ENCODE data around the gene AHI1. TPM values are rescaled to one million over a fixed set of nuclear protein-coding genes. Genes with fewer than 3 reads are reported as not detected.

AHI1 gene
- total RNA-seq, 1 donor: 29.8 TPM

DNA sequence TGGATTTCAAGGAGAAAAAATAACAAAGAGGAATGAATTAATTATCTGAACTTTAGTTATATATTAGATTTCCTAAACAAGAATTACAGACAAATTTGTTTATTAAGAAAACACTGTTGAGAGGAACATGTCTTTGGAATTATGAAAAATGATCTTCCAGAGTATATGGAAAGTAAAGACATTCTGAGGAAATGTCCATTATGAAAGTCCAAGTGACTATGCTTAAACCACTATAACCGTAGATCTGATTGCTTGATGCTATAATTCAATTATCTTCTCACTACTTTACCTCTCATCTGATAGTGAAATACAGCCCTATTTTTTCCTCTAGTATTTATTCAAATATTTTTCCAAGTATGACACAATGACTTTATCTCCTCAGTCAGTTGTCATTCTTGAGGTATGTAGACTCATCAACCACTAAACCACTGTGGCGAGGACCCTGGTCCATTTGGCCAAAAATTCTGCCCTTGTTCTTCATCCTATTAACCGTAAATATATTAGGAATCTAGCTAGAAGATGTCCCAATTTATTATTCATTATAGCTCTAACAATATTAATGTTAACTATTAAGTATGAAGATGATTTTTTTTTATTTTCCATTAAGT is 37.3 kb upstream of the AHI1 start:
- DNase-seq (ENCODE audit: low read depth): no peak
- TF ChIP-seq, protein P1, sequence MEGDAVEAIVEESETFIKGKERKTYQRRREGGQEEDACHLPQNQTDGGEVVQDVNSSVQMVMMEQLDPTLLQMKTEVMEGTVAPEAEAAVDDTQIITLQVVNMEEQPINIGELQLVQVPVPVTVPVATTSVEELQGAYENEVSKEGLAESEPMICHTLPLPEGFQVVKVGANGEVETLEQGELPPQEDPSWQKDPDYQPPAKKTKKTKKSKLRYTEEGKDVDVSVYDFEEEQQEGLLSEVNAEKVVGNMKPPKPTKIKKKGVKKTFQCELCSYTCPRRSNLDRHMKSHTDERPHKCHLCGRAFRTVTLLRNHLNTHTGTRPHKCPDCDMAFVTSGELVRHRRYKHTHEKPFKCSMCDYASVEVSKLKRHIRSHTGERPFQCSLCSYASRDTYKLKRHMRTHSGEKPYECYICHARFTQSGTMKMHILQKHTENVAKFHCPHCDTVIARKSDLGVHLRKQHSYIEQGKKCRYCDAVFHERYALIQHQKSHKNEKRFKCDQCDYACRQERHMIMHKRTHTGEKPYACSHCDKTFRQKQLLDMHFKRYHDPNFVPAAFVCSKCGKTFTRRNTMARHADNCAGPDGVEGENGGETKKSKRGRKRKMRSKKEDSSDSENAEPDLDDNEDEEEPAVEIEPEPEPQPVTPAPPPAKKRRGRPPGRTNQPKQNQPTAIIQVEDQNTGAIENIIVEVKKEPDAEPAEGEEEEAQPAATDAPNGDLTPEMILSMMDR (IDR thresholded peaks at IDR 0.05; ENCODE audit: insufficient read depth, low read depth, low read length): no peak
- H3K4me3 ChIP-seq (ENCODE audit: low read depth, low read length): no peak overlapping the region

DNA sequence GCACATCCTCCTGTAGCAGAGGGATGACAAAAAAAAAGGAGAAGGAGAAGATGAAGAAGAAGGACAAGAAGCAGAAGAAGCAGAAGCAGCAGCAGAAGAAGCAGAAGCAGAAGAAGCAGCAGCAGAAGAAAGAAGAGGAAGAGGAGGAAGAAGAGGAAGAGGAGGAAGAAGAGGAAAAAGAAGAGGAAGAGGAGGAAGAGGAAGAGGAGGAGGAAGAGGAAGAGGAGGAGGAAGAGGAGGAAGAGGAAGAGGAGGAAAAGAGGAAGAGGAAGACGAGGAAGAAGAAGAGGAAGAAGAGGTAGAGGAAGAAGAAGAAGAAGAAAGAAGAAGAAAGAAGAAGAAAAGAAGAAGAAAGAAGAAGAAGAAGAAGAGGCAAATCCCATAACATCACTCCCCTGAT is 35.0 kb upstream of the AHI1 start:
- TF ChIP-seq, protein P1 (IDR thresholded peaks at IDR 0.05; ENCODE audit: insufficient read depth, low read depth, low read length): no peak
- H3K4me3 ChIP-seq (ENCODE audit: low read depth, low read length): no peak overlapping the region
- no peak for DNase-seq (ENCODE audit: low read depth)

DNA sequence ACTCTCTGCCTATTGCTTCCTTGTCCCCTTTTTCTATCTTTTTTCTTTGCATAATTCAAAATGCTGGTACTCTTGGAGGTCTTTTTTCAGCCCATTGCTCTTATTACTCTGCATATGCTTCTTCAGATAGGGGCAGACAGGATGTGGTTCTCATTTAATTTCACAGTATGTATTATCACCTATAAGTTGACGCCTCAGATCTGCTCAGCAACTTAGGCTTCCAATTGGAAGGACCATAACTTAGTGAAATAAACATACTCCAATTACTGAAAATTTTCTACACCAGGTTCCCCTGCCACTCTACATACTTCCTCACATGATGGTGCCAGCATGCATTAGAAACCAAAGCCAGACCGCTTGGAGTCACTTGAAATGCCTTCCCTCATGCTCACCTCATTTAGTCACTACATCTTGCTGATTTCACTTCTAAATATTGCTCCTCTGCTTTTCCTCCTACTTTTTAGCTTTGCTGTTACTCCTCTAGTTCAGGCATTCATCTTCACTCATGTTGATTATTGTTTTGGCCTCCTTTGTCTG is 34.5 kb upstream of the AHI1 start:
- no peak for DNase-seq (ENCODE audit: low read depth)
- TF ChIP-seq, protein P1 (IDR thresholded peaks at IDR 0.05; ENCODE audit: insufficient read depth, low read depth, low read length): no peak
- H3K4me3 ChIP-seq (ENCODE audit: low read depth, low read length): no peak overlapping the region

DNA sequence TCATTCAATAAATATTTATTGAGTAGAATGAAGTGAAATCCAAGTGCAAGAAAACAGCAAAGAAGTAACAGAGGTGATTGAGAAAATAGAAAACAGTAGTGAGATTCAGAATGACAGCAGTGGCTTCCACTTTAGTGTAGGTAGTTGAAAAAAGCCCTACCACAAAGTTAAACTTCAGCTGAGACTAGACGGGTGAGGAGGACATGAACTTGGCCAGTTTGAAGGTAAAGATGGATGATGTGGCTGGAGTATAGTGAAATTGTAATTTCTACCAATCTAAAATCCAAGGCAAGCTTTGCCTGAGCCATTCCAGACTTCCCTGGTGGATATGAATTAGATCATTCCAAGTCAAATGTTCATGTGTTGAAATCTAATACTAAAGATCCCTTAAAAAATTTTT is 32.6 kb upstream of the AHI1 start:
- H3K4me3 ChIP-seq (ENCODE audit: low read depth, low read length): no peak overlapping the region
- TF ChIP-seq, protein P1 (IDR thresholded peaks at IDR 0.05; ENCODE audit: insufficient read depth, low read depth, low read length): no peak
- DNase-seq (ENCODE audit: low read depth): no peak

DNA sequence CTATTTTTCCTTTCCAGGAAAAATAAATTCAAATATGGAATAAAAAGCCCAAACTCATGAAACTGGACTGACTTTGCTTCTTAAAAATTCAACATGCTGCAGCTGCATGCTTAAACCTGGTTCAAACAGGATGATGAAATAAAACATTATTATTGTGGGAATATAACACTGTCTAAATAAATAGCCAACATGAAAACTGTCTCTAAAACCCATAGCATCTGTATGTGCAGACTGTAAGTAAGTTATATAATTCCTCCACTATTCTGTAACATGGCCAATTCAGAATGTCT is 30.4 kb upstream of the AHI1 start:
- TF ChIP-seq, protein P1 (IDR thresholded peaks at IDR 0.05; ENCODE audit: insufficient read depth, low read depth, low read length): no peak
- no peak for DNase-seq (ENCODE audit: low read depth)
- no peak overlapping the region for H3K4me3 ChIP-seq (ENCODE audit: low read depth, low read length)

DNA sequence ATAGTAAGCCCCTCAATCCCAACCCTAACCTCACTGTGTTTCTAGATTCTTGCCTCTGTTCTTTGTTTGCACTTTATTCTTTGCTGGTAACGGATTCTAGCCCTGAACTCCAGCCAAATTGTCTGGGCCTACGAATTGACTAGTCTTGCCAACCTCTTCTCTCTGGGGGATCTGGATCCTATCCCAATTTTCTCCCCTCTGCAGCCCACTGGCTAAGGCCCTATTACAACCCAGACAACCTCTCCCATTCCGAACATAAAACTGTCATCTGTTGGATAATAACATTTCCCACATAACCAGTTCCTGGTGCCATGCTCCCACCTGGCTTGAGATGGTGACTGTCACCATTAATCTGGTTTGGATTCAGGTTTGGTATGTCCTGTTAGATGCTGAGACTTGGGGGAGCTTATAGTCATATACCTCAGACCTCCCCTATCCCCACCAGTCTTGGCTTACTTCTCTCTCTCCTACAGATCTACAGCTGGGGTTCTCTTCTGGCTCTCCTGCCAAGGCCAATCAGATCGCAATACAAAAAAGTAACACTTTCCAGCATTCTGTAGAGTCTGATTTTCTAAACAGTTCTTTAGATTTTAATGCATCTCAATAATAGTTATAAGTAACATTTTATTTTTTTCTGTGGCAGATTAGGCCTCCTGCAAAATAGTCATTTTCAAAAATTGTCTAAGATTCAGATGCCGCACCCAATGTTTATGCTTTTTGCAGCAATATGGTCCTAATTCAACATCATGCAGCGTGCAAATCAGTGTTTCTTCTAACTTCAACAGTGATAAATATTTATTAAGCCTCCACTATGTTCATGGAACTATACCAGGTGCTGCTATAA is 29.8 kb upstream of the AHI1 start:
- no peak for DNase-seq (ENCODE audit: low read depth)
- TF ChIP-seq, protein P1 (IDR thresholded peaks at IDR 0.05; ENCODE audit: insufficient read depth, low read depth, low read length): no peak
- no peak overlapping the region for H3K4me3 ChIP-seq (ENCODE audit: low read depth, low read length)

Measured in fibroblast of villous mesenchyme (primary cell).